HepG2 (cell line): Measurements from ENCODE around the gene KIFC1. TPM values are rescaled to one million over a fixed set of nuclear protein-coding genes. Genes with fewer than 3 reads are reported as not detected.

ENCODE experiments used
- IKZF4 ChIP-seq: sonication (generic); formaldehyde crosslinking; IDR thresholded peaks from 2 replicates; pipeline ENCODE4 v1.5.1; 2020; ENCODE audit warnings: borderline replicate concordance, mild to moderate bottlenecking, low read depth, missing genetic modification reagents; ENCODE audit errors: not compliant biosample characterization
- KDM3A ChIP-seq: IDR thresholded peaks from 2 replicates; pipeline ENCODE4 v1.6.1; 2018; ENCODE audit warnings: low read depth, missing compliant biosample characterization
- polyA plus RNA-seq, 8 experiments: library from polyadenylated mRNA; depleted of rRNA in 3 of 8; stranded (reverse) in 7 of 8; unstranded in 1 of 8; fragments of >200 nt; fragmentation: Illumina TruSeq in 4 of 8; extraction: Trizol in 4 of 8; gene quantifications; 2 replicates each; pipeline versions ENCODE4 v1.2.1 to v1.2.3, GENCODE V29; 2011 to 2016; ENCODE audit warnings: low read depth in 4 of 8, missing spikeins in 1 of 8, mixed read lengths in 1 of 8; ENCODE audit not compliant: insufficient read depth in 1 of 8
- total RNA-seq, 5 experiments: library from RNA; depleted of rRNA; stranded (reverse); fragments of >200 nt; fragmentation: Illumina TruSeq; extraction: Trizol; gene quantifications; 2 replicates each; pipeline ENCODE4 v1.2.3, GENCODE V29; 2016; ENCODE audit warnings: low read depth in 1 of 5
- TF ChIP-seq, protein P1 (sequence below): sonication (generic); formaldehyde crosslinking; IDR thresholded peaks from 2 replicates; pipeline ENCODE4 v1.4.0; 2020; ENCODE audit warnings: missing genetic modification reagents, borderline replicate concordance
- TF ChIP-seq, protein P2 (sequence below): sonication (generic); formaldehyde crosslinking; IDR thresholded peaks from 2 replicates; pipeline ENCODE4 v1.4.0; 2020; ENCODE audit warnings: missing genetic modification reagents
- TF ChIP-seq, protein P3 (sequence below): sonication (generic); formaldehyde crosslinking; conservative IDR thresholded peaks from 2 replicates; pipeline ENCODE4 v1.8.1; 2023; ENCODE audit warnings: missing genetic modification reagents

The KIFC1 gene
- total and polyA plus RNA-seq, 2 of the 13 experiments (the other 11 are each of a cell fraction or from before 2014, with no cell fraction given) = 25.0 to 45.5 TPM

DNA sequence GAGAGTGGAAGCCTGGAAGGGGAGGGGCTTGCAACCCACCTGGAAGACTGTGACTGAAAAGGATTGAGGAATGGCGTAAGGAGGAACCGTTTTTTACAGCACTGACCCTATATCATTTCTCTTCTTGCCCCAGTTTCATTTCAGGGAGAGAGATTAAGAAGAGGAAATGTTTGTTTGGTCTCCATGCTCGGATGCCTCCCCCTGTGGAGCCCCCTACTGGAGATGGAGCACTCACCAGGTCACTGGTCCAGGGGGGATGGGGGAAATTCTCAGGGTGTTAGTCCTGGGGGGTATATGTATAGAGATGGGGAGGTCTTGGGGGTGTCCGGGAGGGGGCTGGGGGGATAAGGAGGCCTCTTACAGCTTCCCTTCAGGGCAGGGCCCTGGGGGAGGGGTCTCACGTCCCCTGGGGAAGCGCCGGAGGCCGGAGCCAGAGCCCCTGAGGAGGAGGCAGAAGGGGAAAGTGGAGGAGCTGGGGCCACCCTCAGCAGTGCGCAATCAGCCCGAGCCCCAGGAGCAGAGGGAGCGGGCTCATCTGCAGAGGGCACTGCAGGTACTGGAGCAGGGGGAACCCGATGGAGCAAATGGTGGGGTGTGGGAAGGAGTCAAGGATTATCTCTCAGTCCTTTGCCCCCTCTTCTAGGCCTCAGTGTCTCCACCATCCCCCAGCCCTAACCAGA lies 23.1 kb downstream of the KIFC1 start (continued):
- TF ChIP-seq, protein P1, sequence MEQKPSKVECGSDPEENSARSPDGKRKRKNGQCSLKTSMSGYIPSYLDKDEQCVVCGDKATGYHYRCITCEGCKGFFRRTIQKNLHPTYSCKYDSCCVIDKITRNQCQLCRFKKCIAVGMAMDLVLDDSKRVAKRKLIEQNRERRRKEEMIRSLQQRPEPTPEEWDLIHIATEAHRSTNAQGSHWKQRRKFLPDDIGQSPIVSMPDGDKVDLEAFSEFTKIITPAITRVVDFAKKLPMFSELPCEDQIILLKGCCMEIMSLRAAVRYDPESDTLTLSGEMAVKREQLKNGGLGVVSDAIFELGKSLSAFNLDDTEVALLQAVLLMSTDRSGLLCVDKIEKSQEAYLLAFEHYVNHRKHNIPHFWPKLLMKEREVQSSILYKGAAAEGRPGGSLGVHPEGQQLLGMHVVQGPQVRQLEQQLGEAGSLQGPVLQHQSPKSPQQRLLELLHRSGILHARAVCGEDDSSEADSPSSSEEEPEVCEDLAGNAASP = no peak
- TF ChIP-seq, protein P2, sequence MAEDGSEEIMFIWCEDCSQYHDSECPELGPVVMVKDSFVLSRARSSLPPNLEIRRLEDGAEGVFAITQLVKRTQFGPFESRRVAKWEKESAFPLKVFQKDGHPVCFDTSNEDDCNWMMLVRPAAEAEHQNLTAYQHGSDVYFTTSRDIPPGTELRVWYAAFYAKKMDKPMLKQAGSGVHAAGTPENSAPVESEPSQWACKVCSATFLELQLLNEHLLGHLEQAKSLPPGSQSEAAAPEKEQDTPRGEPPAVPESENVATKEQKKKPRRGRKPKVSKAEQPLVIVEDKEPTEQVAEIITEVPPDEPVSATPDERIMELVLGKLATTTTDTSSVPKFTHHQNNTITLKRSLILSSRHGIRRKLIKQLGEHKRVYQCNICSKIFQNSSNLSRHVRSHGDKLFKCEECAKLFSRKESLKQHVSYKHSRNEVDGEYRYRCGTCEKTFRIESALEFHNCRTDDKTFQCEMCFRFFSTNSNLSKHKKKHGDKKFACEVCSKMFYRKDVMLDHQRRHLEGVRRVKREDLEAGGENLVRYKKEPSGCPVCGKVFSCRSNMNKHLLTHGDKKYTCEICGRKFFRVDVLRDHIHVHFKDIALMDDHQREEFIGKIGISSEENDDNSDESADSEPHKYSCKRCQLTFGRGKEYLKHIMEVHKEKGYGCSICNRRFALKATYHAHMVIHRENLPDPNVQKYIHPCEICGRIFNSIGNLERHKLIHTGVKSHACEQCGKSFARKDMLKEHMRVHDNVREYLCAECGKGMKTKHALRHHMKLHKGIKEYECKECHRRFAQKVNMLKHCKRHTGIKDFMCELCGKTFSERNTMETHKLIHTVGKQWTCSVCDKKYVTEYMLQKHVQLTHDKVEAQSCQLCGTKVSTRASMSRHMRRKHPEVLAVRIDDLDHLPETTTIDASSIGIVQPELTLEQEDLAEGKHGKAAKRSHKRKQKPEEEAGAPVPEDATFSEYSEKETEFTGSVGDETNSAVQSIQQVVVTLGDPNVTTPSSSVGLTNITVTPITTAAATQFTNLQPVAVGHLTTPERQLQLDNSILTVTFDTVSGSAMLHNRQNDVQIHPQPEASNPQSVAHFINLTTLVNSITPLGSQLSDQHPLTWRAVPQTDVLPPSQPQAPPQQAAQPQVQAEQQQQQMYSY (CRISPR knock-in tag) = no peak
- TF ChIP-seq, protein P3, sequence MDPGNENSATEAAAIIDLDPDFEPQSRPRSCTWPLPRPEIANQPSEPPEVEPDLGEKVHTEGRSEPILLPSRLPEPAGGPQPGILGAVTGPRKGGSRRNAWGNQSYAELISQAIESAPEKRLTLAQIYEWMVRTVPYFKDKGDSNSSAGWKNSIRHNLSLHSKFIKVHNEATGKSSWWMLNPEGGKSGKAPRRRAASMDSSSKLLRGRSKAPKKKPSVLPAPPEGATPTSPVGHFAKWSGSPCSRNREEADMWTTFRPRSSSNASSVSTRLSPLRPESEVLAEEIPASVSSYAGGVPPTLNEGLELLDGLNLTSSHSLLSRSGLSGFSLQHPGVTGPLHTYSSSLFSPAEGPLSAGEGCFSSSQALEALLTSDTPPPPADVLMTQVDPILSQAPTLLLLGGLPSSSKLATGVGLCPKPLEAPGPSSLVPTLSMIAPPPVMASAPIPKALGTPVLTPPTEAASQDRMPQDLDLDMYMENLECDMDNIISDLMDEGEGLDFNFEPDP (CRISPR knock-in tag) = 0 out of 2 replicates have a peak, but pooled peaks have one; percentile 17
- TF ChIP-seq KDM3A (no peak), IKZF4 (no peak)
